ENCODE measurements around the gene TRIP12. TPM values are rescaled to one million over a fixed set of nuclear protein-coding genes. Genes with fewer than 3 reads are reported as not detected.

TRIP12 gene
- total RNA-seq, 1 donor from 2014 or later, result 150 TPM

GRCh38 chr2:229714080-229714735 is 207.6 kb downstream of the TRIP12 start, which contains the start of gene DNER:
Gene DNER, minus strand, starts transcription at chr2:229714555. Its CDS starts 132 bp downstream, at chr2:229714423.
- peak; percentile 81 for ATAC-seq

Other genes starting within 250 kb of the TRIP12 start
- 0.60 TPM for gene DNER, start 207.5 kb downstream of the TRIP12 start, total RNA-seq
- gene FBXO36, start 494 bp upstream of the TRIP12 start, total RNA-seq, result 1.8 TPM
- 3.8 TPM for gene SLC16A14, start 146.9 kb upstream of the TRIP12 start, total RNA-seq